ENCODE results near the gene PTN.

PTN gene, protein sequence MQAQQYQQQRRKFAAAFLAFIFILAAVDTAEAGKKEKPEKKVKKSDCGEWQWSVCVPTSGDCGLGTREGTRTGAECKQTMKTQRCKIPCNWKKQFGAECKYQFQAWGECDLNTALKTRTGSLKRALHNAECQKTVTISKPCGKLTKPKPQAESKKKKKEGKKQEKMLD

DNA sequence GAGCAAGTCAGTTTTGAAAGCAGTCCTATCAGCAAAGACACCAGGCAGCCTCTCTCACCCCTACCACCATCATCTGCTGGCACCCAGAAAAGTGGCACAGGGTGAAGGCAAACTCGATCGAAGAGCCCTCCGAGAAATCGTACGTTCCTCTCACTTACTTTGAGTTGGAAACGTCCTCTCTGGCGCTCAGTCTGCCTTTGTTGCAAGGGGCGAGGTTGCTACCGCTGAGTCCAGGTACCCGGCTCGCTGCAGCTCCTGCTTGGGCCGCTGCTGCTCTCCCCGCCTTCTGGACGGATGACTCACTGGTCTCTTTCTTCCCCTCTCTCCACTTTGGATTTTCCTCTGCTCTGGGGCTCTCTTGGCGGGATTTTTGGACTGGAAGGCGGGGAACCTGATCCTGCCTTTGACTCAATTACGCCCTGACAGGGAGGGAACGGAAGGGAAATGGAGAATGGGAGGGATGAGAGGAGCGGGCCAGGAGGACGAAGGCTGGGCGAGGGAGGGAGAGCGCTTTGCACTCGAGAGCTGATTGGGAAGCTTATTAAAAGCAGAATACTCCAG is at the start of gene PTN:
PTN (minus strand) TSS at position 453 of the 561 bp plus-strand sequence. CDS start 88,760 bp downstream, outside the sequence.
- DNase-seq, result peak; percentile 59

DNA sequence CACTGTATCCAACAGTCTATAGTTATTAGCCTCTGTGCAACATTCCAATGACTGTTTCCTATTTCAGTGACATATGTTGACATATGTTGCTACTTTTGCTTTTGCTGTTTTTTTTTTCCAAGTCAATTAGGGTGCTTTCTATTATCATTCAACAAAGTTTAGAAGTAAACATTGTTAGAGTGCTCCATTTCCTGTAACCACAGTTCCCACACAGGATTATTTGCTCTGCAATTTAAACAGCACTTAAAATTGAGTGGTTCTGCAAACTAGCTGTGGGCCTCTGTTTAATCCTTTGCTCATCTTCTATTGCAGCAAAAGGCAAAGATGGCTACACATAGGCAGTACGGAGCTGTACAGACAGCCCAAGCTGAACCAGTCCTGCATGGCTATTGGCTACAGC is 46.5 kb upstream of the PTN start:
- DNase-seq, result no peak

DNA sequence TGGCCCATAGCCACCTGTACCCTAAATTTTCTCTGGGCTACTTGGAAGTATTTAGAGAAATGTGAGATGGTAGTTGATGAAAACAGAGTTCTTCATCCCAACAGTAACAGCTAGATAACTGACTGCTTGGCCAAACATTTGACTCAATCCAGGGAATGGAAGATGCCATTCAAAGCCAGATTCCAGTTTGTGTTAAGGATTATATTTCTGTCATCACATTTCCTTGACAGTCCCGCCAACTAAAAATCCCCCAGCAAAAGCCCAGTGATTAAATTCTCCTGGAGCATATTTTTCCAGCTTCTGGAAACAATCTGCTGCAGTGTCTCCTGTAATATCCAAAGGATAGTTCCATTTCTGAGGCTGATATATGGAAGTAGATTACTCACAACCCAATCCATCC is 45.4 kb upstream of the PTN start:
- no peak for DNase-seq

DNA sequence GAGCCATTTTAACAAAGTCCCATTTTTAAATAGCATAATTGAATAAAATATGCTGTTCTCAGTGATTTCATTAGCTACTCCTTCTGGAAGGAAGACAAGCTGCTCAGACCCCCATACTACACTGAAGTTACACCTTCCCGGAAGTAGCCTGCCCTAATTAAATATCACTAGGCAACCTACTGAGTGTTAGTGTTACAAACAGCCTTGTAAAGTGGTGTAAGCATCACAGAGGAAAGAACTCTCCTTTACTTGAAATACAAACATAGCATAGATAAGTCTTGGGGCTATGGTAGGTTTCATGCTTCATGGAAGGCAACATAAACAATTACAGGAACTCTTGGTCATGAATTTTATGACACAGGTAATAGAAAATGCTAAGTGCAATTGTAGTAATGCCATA is 43.4 kb upstream of the PTN start:
- no peak for DNase-seq

DNA sequence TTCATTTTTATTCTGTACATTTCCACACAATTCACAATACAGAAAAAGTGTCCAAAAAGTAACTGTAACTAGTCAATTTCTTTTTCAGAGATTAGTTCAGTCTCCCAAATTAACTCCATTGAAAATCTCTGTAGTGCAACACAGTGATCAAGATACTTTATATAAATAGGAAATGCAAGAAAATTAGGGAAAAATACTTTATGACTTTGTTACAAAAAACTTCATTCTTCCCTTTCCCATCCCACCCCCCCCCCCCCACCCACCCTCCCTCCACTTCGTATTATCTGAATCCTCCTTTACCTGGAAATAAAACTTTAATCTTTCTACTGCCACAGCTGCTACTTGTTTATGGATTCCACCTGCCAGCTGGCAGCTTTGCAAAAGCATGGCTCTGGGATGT is 37.5 kb upstream of the PTN start:
- no peak for DNase-seq

DNA sequence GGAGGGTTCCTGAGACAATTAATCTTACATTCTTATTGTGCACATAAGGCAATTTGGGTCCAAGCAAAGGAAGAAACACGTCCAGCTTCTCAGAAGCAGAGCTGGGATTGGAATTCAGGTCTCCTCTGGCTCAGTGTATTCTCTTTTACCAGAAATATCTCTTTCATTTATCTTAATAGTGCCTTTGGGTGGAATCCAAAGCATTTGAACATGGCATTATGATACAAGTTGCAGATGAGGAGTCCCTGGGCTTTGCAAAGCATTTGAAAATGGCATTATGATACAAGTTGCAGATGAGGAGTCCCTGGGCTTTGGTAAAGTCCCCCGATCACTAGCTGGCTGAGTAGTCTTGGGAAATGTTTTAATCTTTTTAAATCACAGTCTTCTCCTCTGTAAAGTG is 30.0 kb upstream of the PTN start:
- DNase-seq, result no peak

DNA sequence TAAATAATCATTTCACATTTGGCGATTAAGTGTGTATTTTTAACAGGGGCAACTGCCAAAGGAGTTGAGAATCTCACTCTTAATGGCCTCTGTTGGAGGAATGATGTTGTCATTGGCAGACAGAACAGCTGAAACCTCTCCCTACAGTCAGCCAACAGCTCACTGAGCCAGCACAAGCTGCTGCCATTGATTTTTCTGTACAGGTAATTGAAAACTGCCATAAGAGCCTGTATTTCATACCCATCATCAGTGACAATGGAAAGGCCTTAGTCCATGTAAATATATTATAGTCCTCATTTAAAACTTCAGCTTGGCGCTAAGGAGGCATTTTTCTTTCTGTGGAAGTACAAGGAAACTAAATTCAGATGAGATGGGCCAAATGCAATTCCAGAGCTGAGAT is 28.1 kb upstream of the PTN start:
- no peak for DNase-seq

DNA sequence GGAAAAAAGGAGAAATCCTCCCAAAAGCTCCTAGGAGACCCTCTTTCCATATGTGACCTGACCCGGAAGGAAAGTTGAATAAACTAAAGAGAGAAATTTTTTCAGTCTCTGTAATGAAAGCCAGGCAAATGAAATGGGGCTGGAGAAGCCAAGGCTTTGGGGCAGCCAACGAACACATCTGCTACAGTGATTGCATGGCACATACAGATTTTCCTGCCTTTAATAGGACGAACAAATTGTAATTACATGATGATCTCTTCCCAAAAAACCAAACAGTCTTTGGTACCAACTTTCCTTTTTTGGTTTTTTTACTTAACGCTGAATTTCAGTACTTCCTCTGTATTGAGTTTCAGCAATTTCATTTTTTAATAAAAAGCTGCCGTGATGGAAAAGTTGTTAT is 23.5 kb upstream of the PTN start:
- no peak for DNase-seq

DNA sequence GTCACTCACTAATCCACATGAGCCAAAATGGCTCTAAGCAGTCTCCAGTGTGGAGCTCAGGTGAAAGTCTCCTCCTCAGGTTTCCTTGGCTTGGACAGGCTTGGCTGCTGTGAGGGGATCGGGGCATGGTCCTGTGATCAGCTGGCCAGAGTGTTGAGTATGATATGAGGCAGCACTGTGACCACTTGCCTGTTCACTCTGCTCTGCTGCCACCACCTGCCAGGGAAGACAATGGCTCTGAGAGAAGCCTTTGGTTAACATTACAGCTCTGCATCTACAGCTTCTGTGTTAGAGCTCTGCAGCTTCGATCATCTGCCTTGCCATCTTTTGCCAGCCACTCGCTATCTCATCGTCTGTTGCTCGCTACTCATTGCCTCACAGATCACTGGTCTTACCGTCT is 20.1 kb upstream of the PTN start:
- no peak for DNase-seq

DNA sequence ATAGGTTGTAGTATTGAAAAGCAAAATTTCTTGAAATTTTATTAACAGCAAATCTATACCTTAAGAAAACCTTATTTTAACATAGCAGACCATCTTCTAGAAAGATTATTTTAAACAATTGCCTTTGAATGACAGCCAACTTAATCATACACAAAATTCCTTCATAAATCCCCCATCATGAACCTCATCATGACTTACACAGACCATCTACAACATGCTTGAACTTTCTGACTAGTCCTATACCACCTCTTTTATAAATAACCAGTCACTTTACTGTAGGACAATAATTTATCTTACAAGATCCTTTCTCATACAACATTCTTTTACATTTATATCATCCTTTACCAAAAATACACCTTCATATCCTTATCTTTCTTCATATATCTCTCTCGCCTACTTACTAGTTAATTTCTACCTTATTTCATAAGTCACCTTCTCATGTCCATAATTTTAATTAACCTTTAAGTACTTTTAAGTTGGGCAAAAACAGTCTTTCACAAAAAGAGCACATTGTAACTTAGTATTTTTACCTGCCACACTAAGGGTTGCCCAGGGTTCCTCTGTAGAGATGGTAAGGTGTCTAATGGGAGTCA is 16.6 kb upstream of the PTN start:
- DNase-seq, result no peak

DNA sequence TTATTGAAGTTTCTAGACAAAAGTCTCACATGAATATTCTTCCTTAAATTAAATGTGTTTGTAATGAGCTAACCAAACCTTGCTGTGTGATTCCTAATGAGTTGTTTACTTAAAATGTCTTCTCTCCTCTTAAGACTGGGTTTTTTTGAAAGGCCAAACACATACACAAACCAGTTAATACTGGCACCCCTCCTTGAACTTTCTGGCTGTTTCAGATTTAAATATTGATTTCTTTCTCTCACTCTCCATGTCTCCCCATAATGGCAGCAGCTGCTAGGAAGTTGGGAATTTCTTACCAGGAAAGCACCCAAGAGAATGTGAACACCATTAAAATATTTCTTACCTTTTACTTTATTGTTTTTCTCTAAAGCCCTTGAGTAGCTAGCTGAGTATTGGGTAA is 11.4 kb upstream of the PTN start:
- no peak for DNase-seq

DNA sequence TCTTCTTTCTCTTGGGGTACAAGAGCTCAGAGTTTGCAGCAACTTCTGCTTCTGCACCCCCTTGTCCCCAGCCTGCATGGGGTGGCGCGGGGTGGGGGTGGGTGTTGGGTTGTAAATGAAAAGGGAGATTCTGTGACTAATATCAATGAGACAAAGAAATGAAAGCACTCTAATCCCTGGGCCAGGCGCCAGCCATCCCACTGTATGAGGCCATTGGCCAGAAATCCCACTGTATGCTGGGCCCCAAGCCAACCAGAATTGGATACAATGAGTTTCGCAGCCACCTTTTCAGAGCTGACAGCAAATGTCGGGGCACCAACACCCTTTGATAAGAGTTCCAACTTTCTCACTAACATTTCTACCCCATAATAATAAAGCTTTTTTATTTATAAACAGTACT is 10.9 kb upstream of the PTN start:
- no peak for DNase-seq

DNA sequence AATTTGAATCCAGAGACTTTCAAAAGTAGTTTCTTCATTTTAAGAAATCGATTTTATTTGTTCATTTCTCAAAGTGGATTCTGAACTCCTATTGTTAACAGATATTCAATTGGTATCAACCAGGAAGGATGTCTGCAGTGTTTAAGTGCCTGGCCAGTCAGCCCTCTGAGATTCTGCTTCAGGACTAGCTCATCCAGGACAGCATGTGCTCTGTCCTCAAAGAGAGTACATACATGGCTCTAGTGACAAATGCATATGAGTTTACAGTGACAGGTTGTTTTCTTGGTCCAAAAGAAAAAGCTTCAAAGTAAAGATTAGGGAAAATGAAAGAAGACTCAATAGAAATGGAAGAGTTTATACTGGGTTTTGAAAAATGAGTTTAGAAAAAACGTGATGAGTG is 8.4 kb upstream of the PTN start:
- DNase-seq, result no peak

DNA sequence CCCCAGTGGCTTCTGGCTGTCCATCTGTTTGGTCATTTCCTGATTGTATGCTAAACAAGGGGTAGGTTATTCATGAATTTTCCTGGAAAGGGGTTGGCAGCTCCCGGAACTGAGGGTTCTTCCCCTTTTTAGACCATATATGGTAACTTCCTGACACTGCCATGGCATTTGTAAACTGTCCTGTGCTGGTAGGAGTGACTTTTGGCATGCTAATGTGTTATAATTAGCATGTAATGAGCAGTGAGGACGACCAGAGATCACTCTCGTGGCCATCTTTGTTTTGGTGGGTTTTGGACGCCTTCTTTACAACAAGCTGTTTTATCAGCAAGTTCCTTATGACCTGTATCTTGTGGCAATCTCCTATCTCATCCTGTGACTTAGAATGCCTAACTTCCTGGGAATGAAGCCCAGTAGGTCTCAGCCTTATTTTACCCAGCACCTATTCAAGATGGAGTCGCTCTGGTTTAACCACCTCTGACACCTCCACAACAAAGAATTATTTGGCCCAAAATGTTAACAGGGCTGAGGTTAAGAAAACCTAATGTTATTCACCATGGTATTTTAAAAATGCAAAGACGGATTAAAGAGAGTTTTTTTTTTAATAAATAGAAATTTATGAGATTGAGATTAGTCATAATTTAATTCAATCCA is 2.4 kb upstream of the PTN start:
- DNase-seq, result no peak

DNA sequence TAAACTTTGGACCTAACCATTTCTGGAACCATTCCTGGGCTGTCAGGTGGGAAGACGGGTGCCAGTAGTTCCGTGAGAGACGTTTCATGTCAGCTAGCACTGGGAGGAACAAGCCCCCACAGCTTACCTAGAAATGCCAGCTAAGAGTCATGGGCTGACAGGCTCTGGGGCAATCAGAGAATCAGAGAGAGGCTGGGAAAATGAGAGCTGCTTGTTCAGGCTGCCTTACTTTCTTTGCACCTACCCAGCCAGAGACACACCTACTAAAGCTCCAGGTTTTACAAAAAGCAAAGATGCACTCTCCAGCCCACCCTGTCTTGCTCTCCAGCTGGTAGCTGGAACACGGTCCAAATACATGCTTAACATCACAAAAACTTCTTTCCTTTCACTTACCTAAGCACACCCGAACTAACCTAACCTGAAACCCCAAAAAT is 688 bp downstream of the PTN start:
- DNase-seq, result no peak

DNA sequence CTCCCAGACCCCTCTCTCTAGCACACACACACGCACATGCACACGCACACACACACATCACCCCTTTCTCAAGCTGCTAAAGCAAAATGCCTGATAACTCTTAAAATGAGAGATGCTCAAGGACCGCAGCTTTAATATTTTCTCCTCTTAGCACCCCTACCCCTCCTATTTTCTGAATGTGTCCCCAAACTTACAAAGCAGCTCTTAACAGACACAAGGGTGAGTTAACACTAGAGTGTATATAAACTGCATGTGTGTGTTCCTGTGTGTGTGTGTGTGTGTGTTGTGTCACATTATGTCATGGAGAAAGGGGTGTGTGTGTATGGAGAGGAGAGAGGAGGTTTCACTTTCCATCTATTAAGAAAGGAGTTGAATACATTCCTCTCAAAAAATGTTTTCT is 1.3 kb downstream of the PTN start:
- no peak for DNase-seq

DNA sequence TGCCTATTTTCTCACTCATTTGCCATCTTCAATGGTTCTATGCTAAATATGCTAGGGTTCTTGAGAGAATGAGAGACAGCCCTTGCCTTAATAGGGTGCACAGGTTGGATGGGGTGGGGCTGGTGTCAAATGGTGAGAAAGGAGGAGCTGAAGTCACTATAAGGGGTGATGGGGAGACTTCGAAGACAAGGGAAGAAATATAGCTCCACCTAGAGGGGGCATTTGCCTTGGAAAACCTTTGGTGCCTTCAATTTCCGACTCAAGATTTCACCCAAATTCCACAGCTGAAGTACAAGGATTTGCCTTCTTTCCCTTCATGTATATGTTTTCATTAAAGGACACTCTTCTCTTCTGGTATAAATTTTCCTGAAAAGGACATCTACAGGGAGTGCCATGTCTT is 5.6 kb downstream of the PTN start:
- no peak for DNase-seq

DNA sequence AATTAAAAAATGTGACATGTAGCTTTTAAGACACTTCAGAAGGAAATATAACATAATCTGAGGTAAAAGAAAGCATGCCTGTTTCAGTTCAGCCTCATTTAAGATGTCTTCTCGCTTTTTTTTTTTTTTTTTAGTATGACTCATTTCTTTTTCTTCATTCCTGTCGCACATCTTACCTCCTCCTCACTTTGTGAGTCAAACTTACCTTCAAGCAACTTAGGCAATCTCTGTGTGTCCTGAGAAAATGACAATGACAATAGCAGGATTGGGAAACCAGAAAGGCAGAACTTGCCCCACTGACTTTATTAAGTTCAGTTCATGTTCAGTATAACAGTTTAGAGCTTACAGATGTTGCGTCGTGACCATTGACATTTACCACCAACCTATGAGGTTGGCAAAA is 7.7 kb downstream of the PTN start:
- no peak for DNase-seq

DNA sequence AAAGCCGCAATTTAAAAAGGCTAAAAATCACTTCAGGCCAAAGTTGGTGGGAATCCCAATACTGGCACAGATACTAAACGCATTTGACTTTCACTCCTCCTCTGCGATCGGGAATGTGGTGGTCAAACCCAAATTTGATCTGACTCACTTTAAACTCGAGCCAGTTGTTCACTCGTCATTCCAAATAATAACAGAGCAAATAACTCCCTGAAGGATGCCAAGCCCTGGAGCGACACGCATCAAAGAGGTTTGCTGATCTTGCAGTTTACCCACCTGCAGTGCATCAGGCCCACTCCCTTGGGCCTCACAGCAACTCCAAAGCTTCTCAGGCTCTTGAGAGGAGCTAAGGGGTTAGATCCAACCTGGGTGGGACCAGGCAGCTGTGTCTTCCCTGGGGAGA is 12.2 kb downstream of the PTN start:
- DNase-seq, result no peak

DNA sequence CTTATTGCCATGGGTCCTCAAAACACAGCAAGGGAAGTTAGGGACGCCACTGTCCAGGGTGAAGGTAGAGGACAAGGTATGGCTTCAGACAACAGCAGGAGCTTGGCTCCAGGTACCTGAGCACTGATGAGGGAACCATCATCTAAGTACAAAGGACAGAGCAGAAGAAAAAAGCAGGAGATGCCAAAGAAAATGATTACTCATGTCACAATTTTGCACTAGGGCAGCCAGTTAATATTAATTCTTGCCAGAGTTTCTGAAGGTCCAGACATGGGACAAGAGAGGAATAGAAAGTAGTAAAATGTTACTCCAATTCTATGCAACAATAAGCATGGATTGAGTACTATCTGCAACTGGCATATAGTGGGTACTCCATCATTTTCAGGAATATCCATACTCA is 14.1 kb downstream of the PTN start:
- DNase-seq, result no peak

DNA sequence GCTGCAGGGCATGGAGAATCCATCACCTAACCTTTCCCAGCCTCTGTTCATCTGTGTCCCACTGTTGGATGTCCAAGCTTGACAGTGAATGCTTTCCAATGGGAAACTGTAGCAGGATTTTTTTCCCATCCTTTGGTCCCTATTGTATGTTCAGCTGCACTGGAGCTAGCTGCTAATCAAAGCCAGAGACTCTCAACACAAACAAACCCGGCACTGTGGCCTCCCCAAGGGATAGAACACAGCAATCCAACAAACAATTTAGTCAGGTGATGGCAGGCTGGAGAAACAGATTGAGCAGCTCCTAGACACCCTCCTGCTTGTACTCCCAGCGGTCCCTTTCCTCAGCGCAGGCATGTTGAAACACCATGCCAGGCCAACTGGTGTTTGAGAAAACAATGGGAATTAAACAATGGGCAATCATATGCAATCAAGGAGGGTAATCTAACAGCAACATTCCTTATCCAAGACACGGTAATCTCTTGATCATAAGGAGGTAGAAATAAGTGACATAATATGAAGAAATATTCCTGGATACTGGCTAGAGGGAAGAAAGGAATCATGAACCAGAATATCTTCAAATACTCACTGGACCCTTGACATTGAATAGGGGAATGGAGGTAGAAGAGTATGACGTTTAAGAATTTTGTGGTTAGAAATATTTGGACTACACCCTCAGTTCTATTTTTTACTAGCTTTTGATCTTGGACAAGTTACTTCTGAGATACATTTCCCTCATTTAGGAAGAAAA is 15.0 kb downstream of the PTN start:
- peak; percentile 45 for DNase-seq

DNA sequence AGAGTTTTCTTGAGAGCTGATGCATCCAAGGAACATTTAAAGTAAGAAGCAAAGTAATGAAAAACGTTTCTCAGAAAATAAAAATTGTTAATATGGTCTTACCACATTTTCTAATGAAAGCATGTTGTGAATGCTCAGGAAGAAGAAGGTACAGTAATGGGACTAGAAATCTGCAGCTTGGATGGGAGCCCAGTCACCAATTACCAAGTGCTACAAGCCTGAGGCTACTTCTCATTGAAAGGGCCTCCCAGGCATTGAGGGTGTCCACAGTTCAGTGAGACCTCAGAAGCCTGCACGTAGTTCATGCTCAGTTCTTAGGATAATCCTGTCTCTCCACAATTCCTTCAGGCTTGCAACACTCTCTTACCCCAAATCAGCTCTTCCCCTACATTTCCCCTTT is 17.6 kb downstream of the PTN start:
- peak; percentile 17 for DNase-seq

DNA sequence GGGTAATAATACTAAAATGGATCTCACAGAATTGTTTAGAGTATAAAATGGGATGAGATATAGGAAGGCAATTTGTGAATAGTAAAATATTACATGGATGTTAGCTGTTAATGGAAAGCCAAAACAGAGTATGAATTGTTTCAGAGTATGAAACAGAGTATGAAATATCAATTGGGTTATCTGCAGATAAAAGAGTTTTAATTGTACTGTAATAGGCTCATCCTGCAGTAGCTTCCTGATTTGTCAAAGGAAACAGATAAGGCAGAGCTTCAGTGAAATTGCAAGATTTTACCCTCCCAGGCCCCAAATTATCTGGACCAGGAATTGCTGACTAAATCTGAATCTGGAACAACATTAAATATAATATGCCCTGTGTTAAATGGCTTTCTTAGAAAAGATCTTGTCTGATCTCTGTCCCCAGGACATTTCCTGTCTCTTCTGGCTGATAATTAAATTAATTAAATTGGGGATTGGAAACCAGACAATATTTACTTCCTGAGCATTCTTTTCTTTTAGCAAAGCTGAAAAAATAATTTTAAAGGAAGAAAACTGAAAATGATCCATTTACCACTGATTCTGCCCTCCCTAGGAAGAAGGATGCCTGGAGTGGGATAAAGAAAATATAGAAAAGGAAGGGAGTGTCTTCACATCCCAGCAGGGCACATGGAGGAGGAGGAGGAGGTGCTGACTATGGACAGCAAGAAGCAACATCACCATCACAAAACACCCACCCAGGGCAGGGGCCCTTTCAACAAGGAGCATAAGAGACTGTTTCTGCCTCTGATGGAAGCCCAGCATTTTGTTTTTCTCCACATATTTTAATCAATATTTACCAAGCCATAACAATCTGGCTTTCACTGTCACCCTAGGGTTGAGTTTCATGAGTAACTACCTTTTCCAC is 18.5 kb downstream of the PTN start:
- DNase-seq, result no peak
